Loucy (cell line): Measurements from ENCODE around the gene SLC38A3.
A peak's percentile ranks its signal among the peaks of the same experiment; 100 is the strongest.

Experiments used
- H2AFZ ChIP-seq: fragments of 200-600 bp; sonication (generic); 2 replicates; pipeline ENCODE4 v1.6.0; 2016; ENCODE audit warnings: antibody characterized with exemption, mild to moderate bottlenecking, low read length, moderate library complexity
- H3F3A ChIP-seq: fragments of 200-600 bp; 2 replicates; pipeline ENCODE4 v1.6.0; 2016; ENCODE audit warnings: antibody characterized with exemption, low read depth, mild to moderate bottlenecking
- H3K27me3 ChIP-seq: fragments of 200-600 bp; sonication (generic); 2 replicates; pipeline ENCODE4 v1.6.1; 2014; ENCODE audit warnings: low read length, mild to moderate bottlenecking; ENCODE audit not compliant: insufficient read depth, poor library complexity, severe bottlenecking
- H3K36me3 ChIP-seq: fragments of 200-600 bp; sonication (generic); 2 replicates; pipeline ENCODE4 v1.6.1; 2016; ENCODE audit warnings: low read length; ENCODE audit not compliant: insufficient read depth
- H3K4me1 ChIP-seq: fragments of 200-600 bp; sonication (generic); 2 replicates; pipeline ENCODE4 v1.5.1; 2014; ENCODE audit warnings: low read length, mild to moderate bottlenecking; ENCODE audit not compliant: insufficient read depth, poor library complexity, severe bottlenecking
- H3K4me2 ChIP-seq: fragments of 200-600 bp; sonication (generic); 2 replicates; pipeline ENCODE4 v1.6.0; 2014; ENCODE audit warnings: antibody characterized with exemption, low read length, low read depth, mild to moderate bottlenecking; ENCODE audit not compliant: poor library complexity, severe bottlenecking
- H3K4me3 ChIP-seq: fragments of 200-600 bp; sonication (generic); 2 replicates; pipeline ENCODE4 v1.5.1; 2014; ENCODE audit warnings: low read length, mild to moderate bottlenecking, mixed read lengths; ENCODE audit not compliant: poor library complexity, severe bottlenecking
- H3K79me2 ChIP-seq: fragments of 200-600 bp; sonication (generic); 2 replicates; pipeline ENCODE4 v1.6.1; 2014; ENCODE audit warnings: low read length; ENCODE audit not compliant: insufficient read depth
- H3K9ac ChIP-seq: fragments of 200-600 bp; sonication (generic); 2 replicates; pipeline ENCODE4 v1.6.0; 2014; ENCODE audit warnings: mild to moderate bottlenecking, low read depth, low read length, moderate library complexity; ENCODE audit not compliant: poor library complexity, severe bottlenecking
- H3K9me2 ChIP-seq: fragments of 200-600 bp; sonication (generic); replicated peaks from 2 replicates; pipeline ENCODE4 v1.6.1; 2016; ENCODE audit warnings: low read depth, low read length, mixed read lengths
- H3K9me3 ChIP-seq: fragments of 200-600 bp; sonication (generic); 2 replicates; pipeline ENCODE4 v1.6.1; 2014; ENCODE audit warnings: mild to moderate bottlenecking, antibody characterized with exemption, low read length, low read depth; ENCODE audit not compliant: insufficient read depth
- H4K20me1 ChIP-seq: fragments of 200-600 bp; sonication (generic); 2 replicates; pipeline ENCODE4 v1.6.0; 2014; ENCODE audit warnings: antibody characterized with exemption, low read length, mild to moderate bottlenecking; ENCODE audit not compliant: insufficient read depth, poor library complexity, severe bottlenecking
- EZH2phosphoT487 ChIP-seq: fragments of 200-600 bp; IDR thresholded peaks from 2 replicates; pipeline ENCODE4 v1.6.1; 2018; ENCODE audit warnings: antibody characterized with exemption, mild to moderate bottlenecking, moderate library complexity, borderline replicate concordance
- TF ChIP-seq, protein P1 (sequence below): fragments of 200-600 bp; sonication (generic); conservative IDR thresholded peaks from 2 replicates; pipeline ENCODE4 v1.5.1; 2014; ENCODE audit warnings: mild to moderate bottlenecking, antibody characterized with exemption, low read length

SLC38A3 gene

GRCh38 chr3:50194128-50194902, 10.8 kb upstream of the SLC38A3 start:
- Histone ChIP-seq H3K4me2 (no peak overlapping the region), H3K4me3 (no peak overlapping the region), H3K4me1 (no peaks in the 10 kb centered on the region), H2AFZ (no peak overlapping the region), H3K9me2 (no peaks in the 10 kb centered on the region), H3K79me2 (no peaks in the 10 kb centered on the region), H3F3A (no peaks in the 10 kb centered on the region), H3K27me3 (no peaks in the 10 kb centered on the region), H3K36me3 (no peaks in the 10 kb centered on the region), H3K9ac (no peak overlapping the region), H3K9me3 (no peaks in the 10 kb centered on the region), H4K20me1 (no peaks in the 10 kb centered on the region)
- TF ChIP-seq, protein P1, sequence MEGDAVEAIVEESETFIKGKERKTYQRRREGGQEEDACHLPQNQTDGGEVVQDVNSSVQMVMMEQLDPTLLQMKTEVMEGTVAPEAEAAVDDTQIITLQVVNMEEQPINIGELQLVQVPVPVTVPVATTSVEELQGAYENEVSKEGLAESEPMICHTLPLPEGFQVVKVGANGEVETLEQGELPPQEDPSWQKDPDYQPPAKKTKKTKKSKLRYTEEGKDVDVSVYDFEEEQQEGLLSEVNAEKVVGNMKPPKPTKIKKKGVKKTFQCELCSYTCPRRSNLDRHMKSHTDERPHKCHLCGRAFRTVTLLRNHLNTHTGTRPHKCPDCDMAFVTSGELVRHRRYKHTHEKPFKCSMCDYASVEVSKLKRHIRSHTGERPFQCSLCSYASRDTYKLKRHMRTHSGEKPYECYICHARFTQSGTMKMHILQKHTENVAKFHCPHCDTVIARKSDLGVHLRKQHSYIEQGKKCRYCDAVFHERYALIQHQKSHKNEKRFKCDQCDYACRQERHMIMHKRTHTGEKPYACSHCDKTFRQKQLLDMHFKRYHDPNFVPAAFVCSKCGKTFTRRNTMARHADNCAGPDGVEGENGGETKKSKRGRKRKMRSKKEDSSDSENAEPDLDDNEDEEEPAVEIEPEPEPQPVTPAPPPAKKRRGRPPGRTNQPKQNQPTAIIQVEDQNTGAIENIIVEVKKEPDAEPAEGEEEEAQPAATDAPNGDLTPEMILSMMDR: peak; percentile 70
- no peak for TF ChIP-seq EZH2phosphoT487

GRCh38 chr3:50194903-50195500, 10.1 kb upstream of the SLC38A3 start:
- Histone ChIP-seq H3K4me1 (no peaks in the 10 kb centered on the region), H3K9ac (no peak overlapping the region), H4K20me1 (no peaks in the 10 kb centered on the region), H3K9me3 (no peaks in the 10 kb centered on the region), H3F3A (no peaks in the 10 kb centered on the region), H3K4me3 (no peak overlapping the region), H3K27me3 (no peaks in the 10 kb centered on the region), H3K9me2 (no peaks in the 10 kb centered on the region), H2AFZ (no peak overlapping the region), H3K79me2 (no peaks in the 10 kb centered on the region), H3K36me3 (no peaks in the 10 kb centered on the region), H3K4me2 (no peak overlapping the region)
- no peak for TF ChIP-seq EZH2phosphoT487
- TF ChIP-seq, protein P1: no peak

GRCh38 chr3:50195501-50196252, 9.4 kb upstream of the SLC38A3 start:
- Histone ChIP-seq H3K27me3 (no peaks in the 10 kb centered on the region), H4K20me1 (no peaks in the 10 kb centered on the region), H3K9ac (no peak overlapping the region), H3K79me2 (no peaks in the 10 kb centered on the region), H3K4me3 (no peak overlapping the region), H3K9me3 (no peaks in the 10 kb centered on the region), H3K4me2 (no peak overlapping the region), H3K9me2 (no peaks in the 10 kb centered on the region), H3K4me1 (no peaks in the 10 kb centered on the region), H3F3A (no peaks in the 10 kb centered on the region), H3K36me3 (no peaks in the 10 kb centered on the region), H2AFZ (no peak overlapping the region)
- no peak for TF ChIP-seq EZH2phosphoT487
- TF ChIP-seq, protein P1: no peak
